CMK (cell line): ENCODE data around the gene ELMO1.

ENCODE experiments used
- DNase-seq: peaks from one replicate; pipeline ENCODE4 v3.0.0-alpha.2; 2010; ENCODE audit warnings: low read depth

ELMO1 gene

DNA sequence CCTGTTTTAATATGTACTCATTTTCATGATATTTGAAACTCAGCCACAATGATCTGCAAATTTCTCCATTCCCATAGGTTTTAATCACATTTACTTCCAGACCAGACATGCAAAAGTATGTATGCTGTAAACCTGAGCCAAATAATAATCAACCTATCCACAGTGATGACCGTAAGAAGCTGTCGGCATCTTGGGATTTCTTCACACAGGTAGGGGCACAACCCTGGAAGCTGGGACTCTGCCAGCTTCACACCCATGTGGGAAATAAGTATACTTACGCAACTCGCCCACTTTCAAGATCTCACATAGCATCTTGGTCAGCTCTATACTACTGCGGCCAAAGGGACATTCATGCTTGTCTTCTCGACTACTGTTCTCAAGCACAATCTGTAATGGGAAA is 352.3 kb downstream of the ELMO1 start:
- no peak for DNase-seq

- no peak for DNase-seq
Measured at GRCh38 chr7:37095122-37095521, 353.5 kb downstream of the ELMO1 start.

GRCh38 chr7:37093257-37093656 is 355.4 kb downstream of the ELMO1 start:
- no peak for DNase-seq

- DNase-seq, result no peak
Measured at GRCh38 chr7:37092548-37092947, 356.1 kb downstream of the ELMO1 start.

GRCh38 chr7:37089972-37090371 is 358.7 kb downstream of the ELMO1 start:
- DNase-seq, result no peak

GRCh38 chr7:37085600-37085999 is 363.1 kb downstream of the ELMO1 start:
- DNase-seq, result no peak

DNA sequence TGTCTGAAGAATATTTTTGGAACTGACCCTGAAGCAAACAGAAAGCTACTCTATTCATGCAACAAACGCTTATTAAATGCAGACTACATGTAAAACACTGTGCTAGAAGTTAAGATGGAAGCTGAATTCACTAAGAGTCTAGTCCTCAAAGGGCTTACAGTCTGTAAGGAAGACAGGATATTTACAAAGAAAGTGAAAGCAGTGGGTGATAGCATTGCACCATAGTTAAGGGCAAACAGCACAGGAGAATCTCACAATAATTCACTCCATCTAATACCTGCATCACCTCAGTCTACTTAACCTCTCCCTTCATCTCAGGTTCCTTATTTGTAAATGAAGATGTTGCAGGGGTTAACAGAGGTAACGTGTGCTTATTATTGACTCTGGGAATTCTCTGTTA is 364.4 kb downstream of the ELMO1 start:
- no peak for DNase-seq

GRCh38 chr7:37083311-37084096 is 365.2 kb downstream of the ELMO1 start:
- no peak for DNase-seq

DNA sequence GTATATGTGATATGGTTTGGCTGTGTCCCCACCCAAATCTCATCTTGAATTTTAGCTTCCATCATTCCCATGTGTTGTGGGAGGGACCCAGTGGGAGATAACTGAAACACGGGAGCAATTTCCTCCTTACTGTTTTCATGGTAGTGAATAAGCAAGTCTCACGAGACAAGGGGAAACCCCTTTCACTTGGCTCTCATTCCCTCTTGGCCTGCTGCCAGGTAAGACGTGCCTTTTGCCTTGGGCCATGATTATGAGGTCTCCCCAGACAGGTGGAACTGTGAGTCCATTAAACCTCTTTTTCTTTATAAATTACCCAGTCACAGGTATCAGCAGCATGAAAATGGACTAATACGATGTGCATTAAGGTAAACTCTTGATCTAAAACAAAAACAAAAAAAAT is 367.2 kb downstream of the ELMO1 start:
- no peak for DNase-seq

- DNase-seq, result no peak
Measured at GRCh38 chr7:37079420-37079819, 369.2 kb downstream of the ELMO1 start.

DNA sequence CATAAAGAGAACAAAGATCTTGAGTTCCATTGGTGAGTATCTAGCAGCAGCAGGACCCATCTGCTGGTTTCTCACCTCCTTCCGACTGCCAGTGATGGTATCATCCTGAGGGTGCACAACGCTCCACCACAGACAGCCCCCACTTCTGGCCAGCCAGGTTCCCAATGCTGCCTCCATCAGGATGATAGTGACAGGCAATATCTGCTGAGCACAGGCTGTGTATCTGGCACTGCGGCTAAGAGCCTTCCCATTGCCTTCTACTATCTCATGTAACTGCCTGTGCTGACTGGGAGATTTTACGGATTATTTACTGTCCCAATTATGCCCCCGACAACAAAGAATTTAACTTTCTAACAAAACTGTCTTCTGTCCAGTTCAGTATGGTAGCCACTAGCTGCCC is 372.0 kb downstream of the ELMO1 start:
- DNase-seq, result no peak

GRCh38 chr7:37074370-37074769 is 374.3 kb downstream of the ELMO1 start:
- no peak for DNase-seq

DNA sequence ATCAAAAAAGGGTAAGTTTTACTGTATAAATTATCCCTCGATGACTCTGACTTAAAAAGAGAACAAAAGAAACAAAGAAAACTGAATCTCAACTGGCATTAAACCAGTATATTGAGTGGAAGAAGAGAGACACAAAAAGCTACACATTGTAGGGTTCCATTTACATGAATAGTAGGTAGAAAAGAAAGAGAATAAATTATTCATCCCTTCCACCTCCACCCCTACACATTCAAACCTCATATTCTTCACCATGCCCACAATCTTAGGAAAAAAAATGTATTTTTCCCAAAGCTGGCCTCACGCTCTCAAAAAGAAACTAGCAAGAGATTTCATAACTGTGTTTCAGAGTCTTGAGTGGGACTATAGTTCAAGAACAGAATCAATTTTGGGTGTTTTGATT is 377.5 kb downstream of the ELMO1 start:
- DNase-seq, result no peak

DNA sequence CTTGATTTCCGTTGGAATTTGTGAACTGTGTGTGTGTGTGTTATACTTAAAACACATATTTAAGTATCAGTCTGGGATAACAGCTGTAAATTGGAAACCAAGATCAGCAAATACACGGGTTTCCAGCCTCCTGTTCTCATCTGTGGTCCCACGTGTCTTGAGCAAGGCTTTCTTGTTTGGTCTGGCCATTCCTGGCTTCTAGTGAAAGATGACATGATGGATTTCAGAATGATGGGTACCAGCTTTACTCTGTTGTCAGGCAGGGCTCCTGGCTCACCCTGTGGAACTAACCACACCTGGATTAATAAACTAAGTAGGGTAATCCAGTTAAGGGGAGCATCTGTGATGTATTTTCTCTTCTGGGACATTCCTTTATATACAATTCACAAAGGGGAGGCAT is 378.2 kb downstream of the ELMO1 start:
- DNase-seq, result no peak

DNA sequence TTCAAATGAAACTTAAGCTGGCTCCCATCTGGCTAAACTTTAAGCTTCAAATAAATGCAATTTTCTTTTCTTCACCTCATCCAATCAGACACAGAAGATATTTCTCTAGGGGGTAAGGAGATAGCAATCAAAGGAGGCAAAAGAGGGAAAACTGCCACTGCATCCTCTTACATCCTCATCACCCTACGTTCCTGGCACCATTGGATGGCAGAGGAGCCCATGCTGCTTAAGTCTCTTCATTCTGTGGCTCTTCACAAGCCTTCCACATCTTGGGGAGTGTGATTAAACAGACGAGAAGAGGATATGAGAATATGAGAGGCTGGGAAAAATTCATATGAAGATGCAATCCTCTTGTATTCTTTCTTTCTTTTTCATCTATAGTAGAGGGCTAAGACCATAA is 378.6 kb downstream of the ELMO1 start:
- no peak for DNase-seq

DNA sequence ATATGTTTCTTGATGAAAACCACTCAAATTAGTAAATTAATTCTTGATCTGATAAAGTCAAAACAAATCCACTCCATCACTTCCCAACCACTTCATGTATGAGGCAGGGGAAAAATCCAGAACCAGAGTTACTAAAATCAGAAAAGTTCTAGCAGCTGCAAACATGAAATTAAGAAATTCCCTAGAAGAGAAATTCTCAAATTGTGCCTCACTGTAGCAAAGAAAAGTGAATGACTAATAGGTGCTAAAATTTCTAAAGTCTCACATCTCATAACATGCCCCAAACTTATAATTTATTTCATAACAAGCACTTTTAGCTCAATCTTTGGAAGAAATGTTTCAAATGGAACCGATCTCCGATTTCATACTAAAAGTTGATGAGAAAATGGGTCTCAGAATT is 379.3 kb downstream of the ELMO1 start:
- DNase-seq, result no peak

- no peak for DNase-seq
Measured at GRCh38 chr7:37068902-37069301, 379.8 kb downstream of the ELMO1 start.

GRCh38 chr7:37068038-37068437 is 380.6 kb downstream of the ELMO1 start:
- no peak for DNase-seq

- no peak for DNase-seq
Measured at GRCh38 chr7:37065779-37066271, 382.8 kb downstream of the ELMO1 start.

DNA sequence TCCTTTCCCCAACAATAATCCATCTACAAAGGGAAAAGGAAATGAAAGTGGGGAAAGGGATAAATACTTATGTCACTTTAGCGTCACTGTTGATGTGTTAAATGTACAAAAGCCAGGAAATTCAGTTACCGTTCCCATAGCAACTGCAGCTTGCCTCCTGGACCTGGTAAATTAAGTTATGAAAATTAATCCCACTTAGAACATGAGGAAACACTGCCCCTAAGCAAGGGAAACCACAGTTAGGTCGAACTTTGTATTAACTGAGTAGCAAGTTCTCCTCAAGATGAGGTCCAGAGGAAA is 386.2 kb downstream of the ELMO1 start:
- DNase-seq, result no peak

- no peak for DNase-seq
Measured at GRCh38 chr7:37061849-37062559, 386.7 kb downstream of the ELMO1 start.

- DNase-seq, result no peak
Measured at GRCh38 chr7:37056234-37056912, 392.3 kb downstream of the ELMO1 start.

- DNase-seq, result no peak
Measured at GRCh38 chr7:37054624-37055241, 393.9 kb downstream of the ELMO1 start.
